H1 (cell line): Measurements from ENCODE around the gene COL12A1. TPM values are rescaled to one million over a fixed set of nuclear protein-coding genes. Genes with fewer than 3 reads are reported as not detected.

Experiments used
- CTCF ChIA-PET: fragments of 300-600 bp; sonication (Branson Sonifier 250); formaldehyde crosslinking; loops from one replicate; lab custom pipeline; 2021; ENCODE audit not compliant: partially characterized antibody; lab: Charles Lee
- POLR2A ChIA-PET: fragments of 300-600 bp; sonication (Branson Sonifier 250); formaldehyde crosslinking; loops from one replicate; lab custom pipeline; 2021; ENCODE audit warnings: inconsistent platforms; ENCODE audit not compliant: partially characterized antibody; lab: Charles Lee
- DNase-seq, 2 experiments: peaks; one replicate each; pipeline versions ENCODE4 v3.0.0 to v3.0.0-alpha.2; 2010 to 2022; ENCODE audit warnings: low spot score in 2 of 2, low read depth in 1 of 2, mixed read lengths in 1 of 2
- FAIRE-seq: peaks from 2 replicates; lab custom pipeline; 2011; peaks lifted over from hg19 to GRCh38; lab: Jason Lieb, UNC
- H2AFZ ChIP-seq: 2 replicates; pipeline ENCODE4 v1.8.1; 2012; ENCODE audit warnings: low read length, inconsistent platforms
- H2AK5ac ChIP-seq: 2 replicates; pipeline ENCODE4 v1.6.1; 2013; ENCODE audit warnings: low read depth, low read length
- H2BK120ac ChIP-seq: replicated peaks from 2 replicates; pipeline ENCODE3; 2013; ENCODE audit warnings: low read depth, low read length, inconsistent platforms
- H2BK12ac ChIP-seq: 2 replicates; pipeline ENCODE4 v1.6.1; 2013; ENCODE audit warnings: low read depth, low read length
- H2BK15ac ChIP-seq: 2 replicates; pipeline ENCODE4 v1.6.1; 2013; ENCODE audit warnings: low read length
- H2BK20ac ChIP-seq: 2 replicates; pipeline ENCODE4 v1.6.1; 2013; ENCODE audit warnings: low read length
- H2BK5ac ChIP-seq: 2 replicates; pipeline ENCODE4 v1.6.1; 2013; ENCODE audit warnings: low read depth, low read length
- H3K14ac ChIP-seq: 2 replicates; pipeline ENCODE4 v1.6.1; 2013; ENCODE audit warnings: inconsistent platforms; ENCODE audit not compliant: insufficient read length
- H3K18ac ChIP-seq: 2 replicates; pipeline ENCODE4 v1.6.1; 2013; ENCODE audit warnings: low read length; ENCODE audit errors: extremely low read depth
- H3K23ac ChIP-seq: 2 replicates; pipeline ENCODE4 v1.6.1; 2013; ENCODE audit warnings: inconsistent platforms; ENCODE audit not compliant: insufficient read length
- H3K23me2 ChIP-seq: 2 replicates; pipeline ENCODE4 v1.6.1; 2013; ENCODE audit warnings: low read depth, low read length
- H3K27ac ChIP-seq: 2 replicates; pipeline ENCODE4 v1.6.1; 2011; ENCODE audit warnings: low read depth, low read length, inconsistent platforms
- H3K27me3 ChIP-seq, 4 experiments: replicated peaks in 1 of 4; 1 replicate in 1 of 4; 2 replicates in 3 of 4; pipeline versions ENCODE4 v1.6.1 to v1.8.1; 2011 to 2013; ENCODE audit warnings: low read length in 3 of 4, mild to moderate bottlenecking in 3 of 4, inconsistent platforms in 2 of 4, mixed read lengths in 2 of 4, moderate library complexity in 1 of 4; ENCODE audit not compliant: control insufficient read depth in 3 of 4, insufficient read depth in 3 of 4; ENCODE audit errors: extremely low read depth in 1 of 4
- H3K36me3 ChIP-seq, 4 experiments: 2 replicates each; pipeline versions ENCODE4 v1.6.1 to v1.8.1; 2011 to 2013; ENCODE audit warnings: mild to moderate bottlenecking in 4 of 4, low read length in 3 of 4, moderate library complexity in 2 of 4, control low read depth in 1 of 4, inconsistent platforms in 1 of 4; ENCODE audit not compliant: insufficient read depth in 4 of 4, control insufficient read depth in 2 of 4
- H3K4ac ChIP-seq: replicated peaks from 2 replicates; pipeline ENCODE3; 2013; ENCODE audit warnings: low read length, low read depth, mixed read lengths, inconsistent platforms; ENCODE audit not compliant: insufficient read length
- H3K4me1 ChIP-seq, 4 experiments: replicated peaks in 1 of 4; 1 replicate in 1 of 4; 2 replicates in 3 of 4; pipeline versions ENCODE4 v1.6.1 to v1.8.1; 2011 to 2013; ENCODE audit warnings: low read length in 3 of 4, inconsistent platforms in 2 of 4, mixed read lengths in 1 of 4; ENCODE audit not compliant: insufficient read depth in 4 of 4, control insufficient read depth in 3 of 4
- H3K4me2 ChIP-seq, 2 experiments: 2 replicates each; pipeline versions ENCODE4 v1.6.1 to v1.8.1; 2011 to 2013; ENCODE audit warnings: low read depth in 2 of 2, low read length in 2 of 2, control low read depth in 1 of 2, inconsistent platforms in 1 of 2, mild to moderate bottlenecking in 1 of 2; ENCODE audit not compliant: insufficient read depth in 1 of 2
- H3K4me3 ChIP-seq, 4 experiments: fragments of 200-600, 300-600 bp in 1 of 4; sonication (generic), shearing (Covaris generic), sonication (Bioruptor Twin) in 1 of 4; 2 replicates each; pipeline versions ENCODE4 v1.5.1 to v1.8.1; 2011 to 2016; ENCODE audit warnings: low read length in 4 of 4, low read depth in 3 of 4, control low read depth in 2 of 4, inconsistent platforms in 2 of 4, mild to moderate bottlenecking in 2 of 4, mixed read lengths in 1 of 4, moderate library complexity in 1 of 4; ENCODE audit not compliant: insufficient read depth in 2 of 4; ENCODE audit errors: extremely low read depth in 1 of 4
- H3K56ac ChIP-seq: replicated peaks from 2 replicates; pipeline ENCODE3; 2013; ENCODE audit warnings: low read depth, mild to moderate bottlenecking, mixed read lengths, low read length, inconsistent platforms; ENCODE audit not compliant: insufficient read length
- H3K79me1 ChIP-seq: 2 replicates; pipeline ENCODE4 v1.6.1; 2013; ENCODE audit warnings: low read depth, low read length, control low read depth
- H3K79me2 ChIP-seq, 2 experiments: 2 replicates each; pipeline versions ENCODE4 v1.6.1 to v1.8.1; 2012 to 2013; ENCODE audit warnings: low read length in 2 of 2, mild to moderate bottlenecking in 2 of 2, inconsistent platforms in 1 of 2; ENCODE audit not compliant: insufficient read depth in 2 of 2, control insufficient read depth in 1 of 2
- H3K9ac ChIP-seq, 4 experiments: replicated peaks in 1 of 4; 1 replicate in 1 of 4; 2 replicates in 3 of 4; pipeline versions ENCODE4 v1.6.1 to v1.8.1; 2011 to 2013; ENCODE audit warnings: low read depth in 3 of 4, low read length in 3 of 4, control low read depth in 2 of 4, mild to moderate bottlenecking in 2 of 4, moderate library complexity in 2 of 4, inconsistent platforms in 1 of 4; ENCODE audit errors: extremely low read depth in 1 of 4
- H3K9me3 ChIP-seq, 2 experiments: 2 replicates each; pipeline versions ENCODE4 v1.6.1 to v1.8.1; 2012 to 2013; ENCODE audit warnings: mild to moderate bottlenecking in 2 of 2, moderate library complexity in 2 of 2, control low read depth in 1 of 2, inconsistent platforms in 1 of 2, low read depth in 1 of 2, low read length in 1 of 2, mixed read lengths in 1 of 2; ENCODE audit not compliant: insufficient read depth in 2 of 2
- H4K20me1 ChIP-seq, 2 experiments: replicated peaks in 1 of 2; 2 replicates each; pipeline versions ENCODE3 to v1.8.1; 2011 to 2013; ENCODE audit warnings: inconsistent platforms in 2 of 2, low read length in 2 of 2, mild to moderate bottlenecking in 1 of 2; ENCODE audit not compliant: insufficient read depth in 2 of 2, control insufficient read depth in 1 of 2
- H4K5ac ChIP-seq: 2 replicates; pipeline ENCODE4 v1.6.1; 2013; ENCODE audit warnings: low read length, low read depth, mixed read lengths, inconsistent platforms; ENCODE audit not compliant: insufficient read length
- H4K8ac ChIP-seq: 2 replicates; pipeline ENCODE4 v1.8.0; 2013; ENCODE audit warnings: mild to moderate bottlenecking, moderate library complexity, low read length, inconsistent platforms; ENCODE audit not compliant: insufficient read depth; ENCODE audit errors: extremely low read depth
- H4K91ac ChIP-seq: replicated peaks from 2 replicates; pipeline ENCODE3; 2013; ENCODE audit warnings: low read length, mixed read lengths, inconsistent platforms; ENCODE audit not compliant: insufficient read length
- ASH2L ChIP-seq: fragments of 200-600, 300-600 bp; sonication (generic); IDR thresholded peaks from one replicate; pipeline ENCODE4 v1.7.1; 2017; ENCODE audit warnings: low read length
- EP300 ChIP-seq, 2 experiments: IDR thresholded peaks; 1 replicate in 1 of 2; 2 replicates in 1 of 2; pipeline ENCODE4 v1.6.1; 2011 to 2012; ENCODE audit warnings: low read depth in 2 of 2, low read length in 2 of 2, mild to moderate bottlenecking in 2 of 2, borderline replicate concordance in 1 of 2, inconsistent platforms in 1 of 2, moderate library complexity in 1 of 2
- HDAC6 ChIP-seq: IDR thresholded peaks from one replicate; pipeline ENCODE4 v1.7.1; 2012; ENCODE audit warnings: low read depth, mild to moderate bottlenecking, inconsistent platforms, low read length, moderate library complexity
- MAFK ChIP-seq: IDR thresholded peaks from 2 replicates; pipeline ENCODE4 v1.6.1; 2012; ENCODE audit warnings: low read depth, mild to moderate bottlenecking, improper control_type of control experiment, low read length
- POLR2A ChIP-seq, 2 experiments: IDR thresholded peaks; 1 replicate in 1 of 2; 2 replicates in 1 of 2; pipeline ENCODE4 v1.6.1; 2011; ENCODE audit warnings: low read depth in 2 of 2, low read length in 2 of 2, mild to moderate bottlenecking in 2 of 2; ENCODE audit errors: control extremely low read depth in 1 of 2
- POLR2AphosphoS5 ChIP-seq: IDR thresholded peaks from 2 replicates; pipeline ENCODE4 v1.6.1; 2011; ENCODE audit warnings: low read depth, low read length
- POU5F1 ChIP-seq: IDR thresholded peaks from 2 replicates; pipeline ENCODE4 v1.6.1; 2011; ENCODE audit warnings: low read depth, mild to moderate bottlenecking, low read length, moderate library complexity
- SAP30 ChIP-seq: fragments of 300-600 bp; sonication (generic); IDR thresholded peaks from 2 replicates; pipeline ENCODE4 v1.7.1; 2012; ENCODE audit warnings: low read length, moderate library complexity, mild to moderate bottlenecking, inconsistent platforms; ENCODE audit not compliant: insufficient read depth, insufficient replicate concordance
- SIRT6 ChIP-seq: IDR thresholded peaks from one replicate; pipeline ENCODE4 v1.7.1; 2012; ENCODE audit warnings: low read length, inconsistent platforms
- SRF ChIP-seq: IDR thresholded peaks from 2 replicates; pipeline ENCODE4 v1.6.1; 2011; ENCODE audit warnings: mild to moderate bottlenecking, low read depth, low read length, moderate library complexity
- SUZ12 ChIP-seq: fragments of 200-600 bp; sonication (generic); IDR thresholded peaks from 2 replicates; pipeline ENCODE4 v1.6.1; 2012; ENCODE audit warnings: mild to moderate bottlenecking, inconsistent platforms, low read length, moderate library complexity, mixed read lengths
- WGBS, 2 experiments: shearing (Covaris generic) in 1 of 2; methylation state at CpG; one replicate each; pipeline versions ENCODE4 v1.1.6 to v1.1.7; 2013 to 2015; ENCODE audit warnings: low lambda C conversion rate in 2 of 2, mixed read lengths in 2 of 2, inconsistent platforms in 1 of 2, low coverage in 1 of 2, missing lambda C conversion rate in 1 of 2; ENCODE audit not compliant: insufficient replicate concordance in 2 of 2, insufficient coverage in 1 of 2, insufficient read length in 1 of 2; ENCODE audit errors: extremely low coverage in 1 of 2, missing lambda C conversion rate in 1 of 2; 5-methylcytosine and 5-hydroxymethylcytosine counted together
- polyA plus RNA-seq, 7 experiments: library from polyadenylated mRNA; depleted of rRNA in 3 of 7; stranded (reverse) in 5 of 7; unstranded in 2 of 7; fragments of >200 nt in 5 of 7; fragments of 200-250 nt in 2 of 7; gene quantifications; 1 replicate in 5 of 7; 2 replicates in 1 of 7; 4 replicates in 1 of 7; pipeline versions ENCODE4 v1.2.1 to v1.2.3, GENCODE V29; 2011 to 2013; ENCODE audit warnings: missing spikeins in 2 of 7, mixed read lengths in 2 of 7
- total RNA-seq: library from RNA; stranded (reverse); fragmentation: NEBNext Ultra II Directional; extraction: Animal tissue kit (Norgen Biotek cat#: 25700); gene quantifications from 2 replicates; pipeline ENCODE4 v1.2.1, GENCODE V29; 2021
- TF ChIP-seq, protein P1 (sequence below): IDR thresholded peaks from 2 replicates; pipeline ENCODE4 v1.6.1; 2012; ENCODE audit warnings: low read length, inconsistent platforms
- TF ChIP-seq, protein P2 (sequence below): IDR thresholded peaks from 2 replicates; pipeline ENCODE4 v1.6.1; 2012; ENCODE audit warnings: inconsistent platforms

COL12A1 gene
- total and polyA plus RNA-seq, 2 of the 8 experiments (the other 6 are each of a cell fraction or from before 2014, with no cell fraction given), result 1.4 to 4.7 TPM

DNA sequence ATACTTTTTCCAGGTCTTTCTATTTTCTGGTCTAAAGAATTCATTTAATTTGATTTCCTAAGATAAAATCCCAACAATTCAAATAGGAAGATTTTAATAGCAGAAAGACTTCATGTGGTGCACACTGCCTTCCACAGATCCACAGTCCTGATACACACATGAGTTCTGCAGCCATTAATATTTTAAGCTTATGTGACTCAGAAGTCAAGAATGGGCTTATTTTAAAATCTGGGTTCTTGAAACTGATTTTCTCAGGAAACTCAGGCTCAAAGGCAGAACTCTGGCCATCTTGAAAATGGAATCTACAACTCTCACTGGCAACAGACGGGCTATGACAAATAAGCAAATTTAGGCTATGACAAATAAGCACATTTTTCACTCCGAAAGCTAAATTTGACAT, 88.2 kb downstream of the COL12A1 start:
- Histone ChIP-seq H4K20me1 (no peaks in the 10 kb centered on the region), H4K8ac (no peak overlapping the region), H4K5ac (no peak overlapping the region), H3K4me3 (no peak overlapping the region), H2BK12ac (no peak overlapping the region), H2BK15ac (no peak overlapping the region), H4K91ac (no peak overlapping the region), H3K56ac (no peak overlapping the region), H3K23ac (no peak overlapping the region), H3K79me2 (no peaks in the 10 kb centered on the region), H3K4me2 (no peak overlapping the region), H3K18ac (no peak overlapping the region), H3K27me3 (no peaks in the 10 kb centered on the region), H3K9ac (no peak overlapping the region), H2AK5ac (no peak overlapping the region), H3K4me1 (no peaks in the 10 kb centered on the region), H2AFZ (no peak overlapping the region), H3K14ac (no peak overlapping the region), H3K27ac (no peak overlapping the region), H3K79me1 (no peaks in the 10 kb centered on the region), H3K36me3 (no peaks in the 10 kb centered on the region), H2BK120ac (no peak overlapping the region), H2BK5ac (no peak overlapping the region), H3K9me3 (no peaks in the 10 kb centered on the region), H3K4ac (no peak overlapping the region), H3K23me2 (no peaks in the 10 kb centered on the region), H2BK20ac (no peak overlapping the region)
- FAIRE-seq (no peak), DNase-seq (no peak)
- POLR2A ChIA-PET, result no interaction called here
- WGBS, 2 experiments, result 91% methylated on average over 2 of the region's 2 CpGs; no CpG with 5 or more reads in 1 of the 2 experiments
- CTCF ChIA-PET, result no interaction called here
- no peak for TF ChIP-seq POLR2A (IDR thresholded peaks at IDR 0.05; ENCODE audit: control extremely low read depth in 1 of 2, low read depth in 2 of 2, low read length in 2 of 2)
- TF ChIP-seq HDAC6, result no peak
- TF ChIP-seq POLR2AphosphoS5, result no peak
- no peak for TF ChIP-seq SRF
- TF ChIP-seq SIRT6, result no peak
- TF ChIP-seq MAFK, result no peak
- TF ChIP-seq POU5F1, result no peak
- no peak for TF ChIP-seq SUZ12
- TF ChIP-seq, protein P1, sequence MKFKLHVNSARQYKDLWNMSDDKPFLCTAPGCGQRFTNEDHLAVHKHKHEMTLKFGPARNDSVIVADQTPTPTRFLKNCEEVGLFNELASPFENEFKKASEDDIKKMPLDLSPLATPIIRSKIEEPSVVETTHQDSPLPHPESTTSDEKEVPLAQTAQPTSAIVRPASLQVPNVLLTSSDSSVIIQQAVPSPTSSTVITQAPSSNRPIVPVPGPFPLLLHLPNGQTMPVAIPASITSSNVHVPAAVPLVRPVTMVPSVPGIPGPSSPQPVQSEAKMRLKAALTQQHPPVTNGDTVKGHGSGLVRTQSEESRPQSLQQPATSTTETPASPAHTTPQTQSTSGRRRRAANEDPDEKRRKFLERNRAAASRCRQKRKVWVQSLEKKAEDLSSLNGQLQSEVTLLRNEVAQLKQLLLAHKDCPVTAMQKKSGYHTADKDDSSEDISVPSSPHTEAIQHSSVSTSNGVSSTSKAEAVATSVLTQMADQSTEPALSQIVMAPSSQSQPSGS, result no peak
- TF ChIP-seq EP300 (IDR thresholded peaks at IDR 0.05; ENCODE audit: borderline replicate concordance in 1 of 2, low read depth in 2 of 2, low read length in 2 of 2), result no peak
- no peak for TF ChIP-seq SAP30
- no peak for TF ChIP-seq ASH2L
- TF ChIP-seq, protein P2, sequence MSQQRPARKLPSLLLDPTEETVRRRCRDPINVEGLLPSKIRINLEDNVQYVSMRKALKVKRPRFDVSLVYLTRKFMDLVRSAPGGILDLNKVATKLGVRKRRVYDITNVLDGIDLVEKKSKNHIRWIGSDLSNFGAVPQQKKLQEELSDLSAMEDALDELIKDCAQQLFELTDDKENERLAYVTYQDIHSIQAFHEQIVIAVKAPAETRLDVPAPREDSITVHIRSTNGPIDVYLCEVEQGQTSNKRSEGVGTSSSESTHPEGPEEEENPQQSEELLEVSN, result no peak
